Activated T-helper 9 cell treated with anti-CD3 and anti-CD28 coated beads, Interleukin-2, amount 50 U/mL, for 16 hours (primary cell): ENCODE measurements around the gene DVL2.
A peak's percentile ranks its signal among the peaks of the same experiment; 100 is the strongest.

Experiments
- DNase-seq: peaks from one replicate; pipeline ENCODE4 v3.0.0-alpha.2; 2020; ENCODE audit warnings: low read depth

The DVL2 gene

GRCh38 chr17:7234083-7234951 is at the start of gene DVL2:
DVL2 (minus strand) TSS chr17:7234517; CDS start chr17:7234262, 255 bp downstream.
- peak; percentile 91 for DNase-seq

GRCh38 chr17:7283471-7284216 is 49.3 kb upstream of the DVL2 start:
- no peak for DNase-seq

GRCh38 chr17:7282752-7283321 is 48.5 kb upstream of the DVL2 start:
- no peak for DNase-seq

GRCh38 chr17:7281953-7282751 is 47.8 kb upstream of the DVL2 start:
- no peak for DNase-seq

- DNase-seq: peak; percentile 80
Measured at GRCh38 chr17:7281074-7281952, 47.0 kb upstream of the DVL2 start, which contains the start of gene SLC2A4. SLC2A4 (plus strand) TSS chr17:7281718; CDS start chr17:7281935, 217 bp downstream.

GRCh38 chr17:7280519-7281073 is 46.3 kb upstream of the DVL2 start:
- peak; percentile 79 for DNase-seq

- no peak for DNase-seq
Measured at GRCh38 chr17:7279448-7279847, 45.1 kb upstream of the DVL2 start.

GRCh38 chr17:7266784-7267183 is 32.5 kb upstream of the DVL2 start:
- no peak for DNase-seq

- no peak for DNase-seq
Measured at GRCh38 chr17:7263801-7264078, 29.4 kb upstream of the DVL2 start.

- no peak for DNase-seq
Measured at GRCh38 chr17:7262935-7263800, 28.9 kb upstream of the DVL2 start.

- DNase-seq: no peak
Measured at GRCh38 chr17:7262192-7262934, 28.0 kb upstream of the DVL2 start, which contains the start of gene CLDN7. CLDN7 (minus strand) TSS chr17:7262478; CDS start chr17:7262043, 435 bp downstream.

GRCh38 chr17:7261379-7262191 is 27.3 kb upstream of the DVL2 start:
- DNase-seq: no peak

GRCh38 chr17:7260651-7261378 is 26.5 kb upstream of the DVL2 start:
- no peak for DNase-seq

- DNase-seq: no peak
Measured at GRCh38 chr17:7260151-7260550, 25.8 kb upstream of the DVL2 start.

GRCh38 chr17:7259555-7259889 is 25.2 kb upstream of the DVL2 start:
- DNase-seq: no peak

- DNase-seq: no peak
Measured at GRCh38 chr17:7258731-7259554, 24.6 kb upstream of the DVL2 start.
